Vagina (tissue), 2 donors: ENCODE measurements around the gene CXCL9.

Experiments
- POLR2AphosphoS5 ChIP-seq, 2 donors: sonication (generic); formaldehyde crosslinking; IDR thresholded peaks; one replicate each; pipeline ENCODE4 v1.9.0; 2017; ENCODE audit warnings: antibody characterized with exemption in 2 of 2, mild to moderate bottlenecking in 2 of 2, low read depth in 1 of 2; ENCODE audit not compliant: insufficient read depth in 1 of 2
- TF ChIP-seq, protein P1 (sequence below), 3 experiments: fragments of 450-650 bp in 2 of 3; fragments of 200-600 bp in 1 of 3; sonication (generic) in 1 of 3; IDR thresholded peaks; one replicate each; pipeline ENCODE4 v1.5.1; 2017 to 2019; ENCODE audit warnings: antibody characterized with exemption in 3 of 3, mild to moderate bottlenecking in 2 of 3, moderate library complexity in 2 of 3

DNA sequence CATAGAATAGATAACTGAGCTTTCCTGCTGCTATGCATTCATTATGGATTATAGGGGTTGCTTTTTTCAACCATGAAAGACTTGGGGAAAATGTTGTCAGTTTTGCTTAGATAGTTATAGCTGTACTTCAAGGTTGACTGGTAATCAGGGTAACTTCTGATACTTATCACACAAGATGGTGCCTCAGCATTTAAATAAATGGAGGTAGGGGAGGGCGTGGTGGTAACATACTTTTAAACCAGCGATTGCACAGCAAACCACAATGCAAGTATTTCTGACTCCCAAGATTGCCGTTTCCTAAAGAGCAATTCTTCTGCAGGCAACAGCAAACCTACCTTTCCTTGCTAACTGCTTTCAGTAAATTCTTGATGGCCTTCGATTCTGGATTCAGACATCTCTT, 14.7 kb upstream of the CXCL9 start:
- TF ChIP-seq, protein P1, sequence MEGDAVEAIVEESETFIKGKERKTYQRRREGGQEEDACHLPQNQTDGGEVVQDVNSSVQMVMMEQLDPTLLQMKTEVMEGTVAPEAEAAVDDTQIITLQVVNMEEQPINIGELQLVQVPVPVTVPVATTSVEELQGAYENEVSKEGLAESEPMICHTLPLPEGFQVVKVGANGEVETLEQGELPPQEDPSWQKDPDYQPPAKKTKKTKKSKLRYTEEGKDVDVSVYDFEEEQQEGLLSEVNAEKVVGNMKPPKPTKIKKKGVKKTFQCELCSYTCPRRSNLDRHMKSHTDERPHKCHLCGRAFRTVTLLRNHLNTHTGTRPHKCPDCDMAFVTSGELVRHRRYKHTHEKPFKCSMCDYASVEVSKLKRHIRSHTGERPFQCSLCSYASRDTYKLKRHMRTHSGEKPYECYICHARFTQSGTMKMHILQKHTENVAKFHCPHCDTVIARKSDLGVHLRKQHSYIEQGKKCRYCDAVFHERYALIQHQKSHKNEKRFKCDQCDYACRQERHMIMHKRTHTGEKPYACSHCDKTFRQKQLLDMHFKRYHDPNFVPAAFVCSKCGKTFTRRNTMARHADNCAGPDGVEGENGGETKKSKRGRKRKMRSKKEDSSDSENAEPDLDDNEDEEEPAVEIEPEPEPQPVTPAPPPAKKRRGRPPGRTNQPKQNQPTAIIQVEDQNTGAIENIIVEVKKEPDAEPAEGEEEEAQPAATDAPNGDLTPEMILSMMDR (IDR thresholded peaks at IDR 0.05), result no peak
- no peak for TF ChIP-seq POLR2AphosphoS5 (IDR thresholded peaks at IDR 0.05; ENCODE audit: insufficient read depth in 1 of 2, low read depth in 1 of 2)
